HG02870 (cell line): Measurements from ENCODE around the gene SH2D1A.

Experiments
- ATAC-seq: cut with Tn5 transposase; IDR thresholded peaks from one replicate; pipeline ENCODE4 v1.9.1; 2021; ENCODE audit warnings: mild to moderate bottlenecking, moderate library complexity; ENCODE audit not compliant: unreplicated experiment

Gene SH2D1A

GRCh38 chrX:124415115-124415800 is 68.9 kb downstream of the SH2D1A start:
- ATAC-seq, result no peak

- no peak for ATAC-seq
Observed at GRCh38 chrX:124421898-124422655, 75.7 kb downstream of the SH2D1A start.
